ENCODE results near the gene TBX15. TPM values are rescaled to one million over a fixed set of nuclear protein-coding genes. Genes with fewer than 3 reads are reported as not detected.
A peak's percentile ranks its signal among the peaks of the same experiment; 100 is the strongest.
"Not testable (repeated sequence)": the region's sequence is repeated elsewhere in the genome, so short reads cannot be mapped to it uniquely, and the experiment has no call there.

The TBX15 gene
- total RNA-seq, 1 experiment from 2014 or later, result 9.7 TPM

DNA sequence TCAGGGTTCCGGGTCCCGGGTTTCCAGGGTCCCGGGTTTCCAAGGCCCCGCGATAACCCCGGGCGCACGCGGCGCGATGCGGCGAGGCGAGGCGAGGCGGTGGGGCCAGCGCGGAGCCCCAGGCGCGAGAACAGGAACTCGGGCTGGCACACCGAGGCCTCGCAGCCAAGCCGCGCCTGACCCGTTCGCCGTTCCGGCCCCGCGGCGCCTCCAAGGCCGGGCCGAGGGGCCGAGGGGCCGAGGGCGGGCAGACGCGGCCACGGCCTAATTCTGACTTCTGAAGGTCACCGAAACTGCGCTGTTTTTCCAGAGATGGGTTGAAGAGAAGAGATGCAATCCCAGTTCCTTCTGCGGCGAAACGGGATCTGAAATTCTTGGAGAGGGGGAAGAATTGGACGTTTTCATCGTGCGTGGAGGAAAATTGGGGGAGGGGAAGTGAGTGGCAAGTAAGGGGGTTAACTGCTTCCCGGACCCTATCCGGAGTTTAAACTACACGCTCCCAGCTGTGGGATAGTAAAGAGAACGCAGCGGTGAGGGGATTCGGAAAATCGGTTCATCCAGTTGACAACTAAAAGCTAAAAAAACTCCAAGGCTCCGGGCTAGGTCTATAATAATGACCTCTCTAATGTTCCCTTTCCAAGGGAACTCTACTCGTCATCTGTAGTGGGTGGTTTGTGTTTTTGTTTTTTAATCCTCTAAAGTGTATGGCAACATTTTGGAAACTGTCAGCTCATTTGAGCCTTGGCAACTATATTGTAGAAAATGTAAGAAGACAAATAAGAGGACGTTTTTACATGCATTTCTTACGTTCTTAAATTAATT, 8.2 kb downstream of the TBX15 start:
- Histone ChIP-seq H3K27me3 (no peaks in the 10 kb centered on the region), H3K4me3 (peak overlapping the region; percentile 45), H3K36me3 (peaks cover 45% of the 10 kb centered on the region), H3K9me3 (no peaks in the 10 kb centered on the region)
- DNase-seq, result peak; percentile 59

GRCh38 chr1:118978914-118979701, 9.0 kb downstream of the TBX15 start:
- DNase-seq, result peak; percentile 37
- Histone ChIP-seq H3K36me3 (peaks cover 42% of the 10 kb centered on the region), H3K9me3 (no peaks in the 10 kb centered on the region), H3K27me3 (no peaks in the 10 kb centered on the region), H3K4me3 (peak overlapping the region; percentile 45)

DNA sequence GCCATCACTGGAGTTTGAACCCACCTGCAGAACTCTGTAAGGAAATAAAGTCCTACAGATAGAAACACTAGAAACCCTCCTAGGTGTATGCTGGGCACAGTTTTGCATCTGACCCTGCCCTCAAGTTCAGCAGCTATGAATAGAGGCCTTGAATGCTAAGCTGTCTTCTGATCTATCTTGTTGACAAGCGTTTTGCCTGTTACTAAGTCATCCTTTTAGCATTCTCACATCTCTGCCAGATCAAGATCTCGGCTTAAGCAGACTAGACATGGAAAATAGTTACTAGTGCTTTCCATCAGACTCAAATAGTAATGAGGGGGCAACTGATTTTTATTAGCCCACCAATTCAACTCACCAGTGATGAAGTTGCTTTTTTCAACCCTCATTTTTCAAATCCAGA, 10.5 kb downstream of the TBX15 start:
- H3K36me3 ChIP-seq, result peaks cover 41% of the 10 kb centered on the region
- H3K27me3 ChIP-seq, result no peaks in the 10 kb centered on the region
- no peaks in the 10 kb centered on the region for H3K9me3 ChIP-seq
- DNase-seq, result no peak
- no peak overlapping the region for H3K4me3 ChIP-seq

- Histone ChIP-seq H3K9me3 (no peaks in the 10 kb centered on the region), H3K27me3 (no peaks in the 10 kb centered on the region), H3K36me3 (peaks cover 47% of the 10 kb centered on the region), H3K4me3 (no peak overlapping the region)
- no peak for DNase-seq
These were observed 13.5 kb downstream of the TBX15 start for GRCh38 chr1:118974661-118975060.

- DNase-seq, result peak; percentile 81
- no peaks in the 10 kb centered on the region for H3K27me3 ChIP-seq
- no peak overlapping the region for H3K4me3 ChIP-seq
- H3K36me3 ChIP-seq, result peaks cover 53% of the 10 kb centered on the region
- no peaks in the 10 kb centered on the region for H3K9me3 ChIP-seq
These were observed 14.5 kb downstream of the TBX15 start for GRCh38 chr1:118973531-118974137.

DNA sequence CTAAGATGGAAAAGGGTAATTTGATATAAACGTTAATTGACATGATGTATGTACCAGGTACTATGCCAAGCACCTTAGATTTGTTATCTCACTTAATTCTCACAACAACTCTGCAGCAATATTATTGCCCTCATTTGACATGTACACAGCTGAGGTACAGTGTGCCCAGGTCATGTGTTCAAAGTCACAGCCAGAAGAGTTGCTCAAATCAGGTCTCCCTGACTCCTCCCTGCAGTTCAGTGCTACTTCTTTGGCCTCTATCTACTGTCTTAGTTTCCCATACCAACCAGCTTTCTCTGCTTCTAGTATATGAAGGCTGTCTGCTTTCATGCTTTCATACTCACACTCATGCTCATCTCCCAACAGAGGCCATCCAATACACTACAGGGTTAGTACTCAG, 15.1 kb downstream of the TBX15 start:
- Histone ChIP-seq H3K9me3 (no peaks in the 10 kb centered on the region), H3K27me3 (no peaks in the 10 kb centered on the region), H3K4me3 (no peak overlapping the region), H3K36me3 (peaks cover 56% of the 10 kb centered on the region)
- no peak for DNase-seq

- Histone ChIP-seq H3K9me3 (no peaks in the 10 kb centered on the region), H3K4me3 (no peak overlapping the region), H3K27me3 (no peaks in the 10 kb centered on the region), H3K36me3 (peaks cover 49% of the 10 kb centered on the region)
- no peak for DNase-seq
These were observed 17.7 kb downstream of the TBX15 start for GRCh38 chr1:118970451-118970850.

DNA sequence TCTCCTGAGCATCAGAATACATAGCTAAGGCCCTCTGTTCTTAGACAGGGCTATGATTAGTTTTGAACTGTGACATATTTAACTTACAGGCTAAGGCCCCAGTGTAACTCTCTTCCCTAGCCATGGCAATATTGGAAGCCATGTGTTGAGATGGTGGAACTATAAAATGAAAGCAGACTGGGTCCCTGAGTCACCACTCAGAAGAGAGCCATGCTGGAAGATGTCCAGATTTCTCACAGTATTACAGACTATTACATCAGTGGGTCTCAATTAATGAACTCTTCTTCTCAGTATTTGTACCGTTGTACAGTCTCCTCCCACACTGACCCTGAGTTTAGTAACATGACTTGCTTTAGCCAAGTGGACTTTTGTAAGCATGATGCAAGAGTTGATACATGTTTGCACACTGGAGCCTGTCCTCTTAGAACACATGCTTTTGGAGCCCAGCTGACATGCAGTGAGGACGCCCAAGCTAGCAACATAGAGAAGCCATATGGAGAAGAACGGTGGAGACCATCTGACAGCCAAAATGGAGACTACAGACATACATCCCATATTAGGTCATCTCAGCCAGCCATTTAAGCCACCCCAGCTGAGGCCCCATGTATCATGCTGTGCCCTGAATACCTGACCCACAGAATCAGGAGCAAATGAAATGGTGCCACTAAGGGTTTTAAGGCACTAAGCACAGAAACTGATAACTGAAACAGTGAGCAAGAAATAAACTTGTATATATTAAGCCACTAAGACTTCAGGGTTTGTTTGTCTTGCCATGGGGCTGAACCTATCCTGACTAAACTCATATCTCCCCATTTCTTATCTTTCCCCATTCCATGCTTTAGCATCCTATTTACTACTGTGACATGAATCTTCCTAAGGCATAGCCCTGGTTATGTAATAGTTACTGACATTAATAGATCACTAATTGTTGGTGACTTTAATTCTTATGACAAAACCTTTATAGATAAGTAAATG, 24.4 kb downstream of the TBX15 start:
- no peaks in the 10 kb centered on the region for H3K27me3 ChIP-seq
- DNase-seq, result peak; percentile 54
- no peak overlapping the region for H3K4me3 ChIP-seq
- peaks cover 59% of the 10 kb centered on the region for H3K36me3 ChIP-seq
- peaks cover 12% of the 10 kb centered on the region for H3K9me3 ChIP-seq

DNA sequence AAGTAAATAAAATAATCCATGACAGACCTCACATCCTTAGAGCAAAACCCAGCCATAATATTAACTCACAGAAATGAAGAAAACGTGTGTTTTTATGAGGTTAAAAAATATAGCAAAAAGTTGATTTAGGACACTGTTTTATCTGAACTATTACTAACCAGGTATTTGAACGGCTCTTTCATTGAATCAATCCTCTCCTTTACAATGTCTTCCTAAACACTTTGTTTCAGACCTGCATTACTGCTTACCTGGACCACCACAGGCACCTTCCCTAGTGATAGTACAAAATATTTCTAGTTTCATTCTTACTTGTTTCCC, 25.0 kb downstream of the TBX15 start:
- peaks cover 12% of the 10 kb centered on the region for H3K9me3 ChIP-seq
- DNase-seq, result no peak
- peaks cover 60% of the 10 kb centered on the region for H3K36me3 ChIP-seq
- no peaks in the 10 kb centered on the region for H3K27me3 ChIP-seq
- H3K4me3 ChIP-seq, result no peak overlapping the region

GRCh38 chr1:118961156-118961555, 27.0 kb downstream of the TBX15 start:
- H3K36me3 ChIP-seq, result peaks cover 63% of the 10 kb centered on the region
- H3K9me3 ChIP-seq, result peaks cover 12% of the 10 kb centered on the region
- no peak overlapping the region for H3K4me3 ChIP-seq
- H3K27me3 ChIP-seq, result no peaks in the 10 kb centered on the region
- no peak for DNase-seq

- peaks cover 68% of the 10 kb centered on the region for H3K36me3 ChIP-seq
- H3K9me3 ChIP-seq, result peaks cover 12% of the 10 kb centered on the region
- H3K27me3 ChIP-seq, result no peaks in the 10 kb centered on the region
- no peak overlapping the region for H3K4me3 ChIP-seq
- DNase-seq, result peak; percentile 77
These were observed 27.5 kb downstream of the TBX15 start for GRCh38 chr1:118960567-118961136.

DNA sequence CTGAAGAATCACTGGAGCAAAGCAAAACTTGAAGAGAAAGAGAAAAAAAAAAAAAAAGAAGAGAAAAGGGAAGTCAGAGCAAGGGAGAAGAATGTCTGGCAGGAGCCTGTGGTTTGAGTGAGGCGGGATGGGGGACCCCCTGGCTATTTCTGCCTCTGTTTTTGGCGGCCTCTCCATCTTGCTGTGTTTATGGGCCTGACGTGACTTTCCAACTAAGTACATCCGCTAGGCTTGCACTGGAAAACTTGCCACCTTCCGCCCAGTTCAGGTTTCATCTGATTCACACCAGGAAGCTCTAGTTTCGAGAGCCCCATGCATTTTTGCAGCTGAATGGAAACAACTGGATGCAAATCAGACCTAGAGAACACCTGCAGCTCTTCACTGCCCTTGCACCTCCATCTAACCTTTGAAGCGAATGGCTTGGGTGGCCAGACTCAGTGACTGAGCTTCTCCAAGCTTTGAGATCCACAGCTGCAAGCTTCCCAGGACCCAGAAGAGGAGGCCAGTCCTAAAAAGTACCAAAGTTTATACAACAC, 28.0 kb downstream of the TBX15 start:
- Histone ChIP-seq H3K36me3 (peaks cover 66% of the 10 kb centered on the region), H3K27me3 (no peaks in the 10 kb centered on the region), H3K9me3 (peaks cover 10% of the 10 kb centered on the region), H3K4me3 (no peak overlapping the region)
- no peak for DNase-seq

DNA sequence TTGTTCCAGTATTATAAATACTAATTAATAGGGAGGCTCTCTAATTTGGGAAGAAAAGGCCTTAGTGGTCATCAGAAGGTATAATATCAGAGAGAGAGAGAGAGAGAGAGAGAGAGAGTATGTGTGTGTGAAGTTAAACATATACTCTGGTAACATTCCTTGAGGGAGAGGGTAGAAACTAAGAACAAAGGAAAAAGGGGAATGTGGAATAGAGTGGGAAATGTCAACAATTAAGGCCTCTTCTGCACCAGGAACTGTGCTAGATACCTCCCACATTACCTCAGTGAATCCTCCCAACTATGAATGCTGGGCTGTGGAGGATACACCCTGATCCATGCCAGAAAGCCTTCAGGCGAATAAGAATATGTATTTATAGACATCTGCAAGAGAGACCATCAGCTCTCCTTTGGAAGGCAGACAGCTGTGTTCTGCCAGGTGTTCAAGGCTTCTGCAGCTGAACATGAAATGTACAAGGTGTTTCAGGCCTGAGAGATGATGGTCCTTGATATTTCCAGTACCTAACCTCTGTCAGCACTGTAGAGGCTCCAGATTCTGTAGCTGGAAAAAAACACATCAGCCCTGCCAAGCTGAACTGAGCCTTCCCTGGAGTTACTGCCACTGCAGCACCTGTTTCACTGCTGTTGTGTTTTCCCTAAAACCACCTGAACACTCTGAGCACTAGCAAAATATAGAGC, 29.1 kb downstream of the TBX15 start:
- Histone ChIP-seq H3K4me3 (no peak overlapping the region), H3K9me3 (peaks cover 2% of the 10 kb centered on the region), H3K27me3 (no peaks in the 10 kb centered on the region), H3K36me3 (peaks cover 56% of the 10 kb centered on the region)
- no peak for DNase-seq

DNA sequence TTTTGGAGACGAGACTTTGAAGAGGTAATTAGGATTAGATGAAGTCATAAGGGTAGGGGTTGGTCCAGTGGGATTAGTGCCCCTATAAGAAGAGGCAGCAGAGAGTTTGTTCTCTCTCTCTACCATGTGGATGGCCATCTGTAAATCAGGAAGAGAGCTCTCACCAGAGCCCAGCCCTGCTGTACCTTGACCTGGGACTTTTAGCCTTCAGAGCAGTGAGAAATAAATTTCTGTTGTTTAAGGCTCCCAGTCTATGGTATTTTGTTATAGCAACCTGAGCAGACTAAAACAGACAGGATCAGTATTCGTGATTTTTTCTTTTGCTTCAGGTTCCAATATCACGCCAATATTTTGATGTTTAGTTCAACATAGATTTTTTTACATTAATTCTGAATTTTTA, 30.0 kb downstream of the TBX15 start:
- Histone ChIP-seq H3K27me3 (no peaks in the 10 kb centered on the region), H3K4me3 (no peak overlapping the region)

GRCh38 chr1:118957579-118957978, 30.6 kb downstream of the TBX15 start:
- not testable (repeated sequence) for H3K9me3 ChIP-seq, H3K27me3 ChIP-seq, H3K4me3 ChIP-seq, DNase-seq
- H3K36me3 ChIP-seq, result peaks cover 44% of the 10 kb centered on the region

More for the DNA sequence above, 30.0 kb downstream of the TBX15 start:
- no peak for DNase-seq
- no peaks in the 10 kb centered on the region for H3K9me3 ChIP-seq
- peaks cover 50% of the 10 kb centered on the region for H3K36me3 ChIP-seq

Data from MG63 (cell line).